Measurements from ENCODE around the gene RPL6.
"Not testable (repeated sequence)": the region's sequence is repeated elsewhere in the genome, so short reads cannot be mapped to it uniquely, and the experiment has no call there.

- TF ChIP-seq, protein P1, sequence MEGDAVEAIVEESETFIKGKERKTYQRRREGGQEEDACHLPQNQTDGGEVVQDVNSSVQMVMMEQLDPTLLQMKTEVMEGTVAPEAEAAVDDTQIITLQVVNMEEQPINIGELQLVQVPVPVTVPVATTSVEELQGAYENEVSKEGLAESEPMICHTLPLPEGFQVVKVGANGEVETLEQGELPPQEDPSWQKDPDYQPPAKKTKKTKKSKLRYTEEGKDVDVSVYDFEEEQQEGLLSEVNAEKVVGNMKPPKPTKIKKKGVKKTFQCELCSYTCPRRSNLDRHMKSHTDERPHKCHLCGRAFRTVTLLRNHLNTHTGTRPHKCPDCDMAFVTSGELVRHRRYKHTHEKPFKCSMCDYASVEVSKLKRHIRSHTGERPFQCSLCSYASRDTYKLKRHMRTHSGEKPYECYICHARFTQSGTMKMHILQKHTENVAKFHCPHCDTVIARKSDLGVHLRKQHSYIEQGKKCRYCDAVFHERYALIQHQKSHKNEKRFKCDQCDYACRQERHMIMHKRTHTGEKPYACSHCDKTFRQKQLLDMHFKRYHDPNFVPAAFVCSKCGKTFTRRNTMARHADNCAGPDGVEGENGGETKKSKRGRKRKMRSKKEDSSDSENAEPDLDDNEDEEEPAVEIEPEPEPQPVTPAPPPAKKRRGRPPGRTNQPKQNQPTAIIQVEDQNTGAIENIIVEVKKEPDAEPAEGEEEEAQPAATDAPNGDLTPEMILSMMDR (IDR thresholded peaks at IDR 0.05), result not testable (repeated sequence)
- TF ChIP-seq POLR2AphosphoS5 (IDR thresholded peaks at IDR 0.05; ENCODE audit: insufficient read depth in 1 of 2, low read depth in 1 of 2), result not testable (repeated sequence)
Measured at GRCh38 chr12:112457142-112457541, 47.7 kb upstream of the RPL6 start.

Data from vagina (tissue), 2 donors.